Stimulated activated naive CD8-positive, alpha-beta T cell treated with anti-CD3 and anti-CD28 coated beads, Interleukin-15, Interleukin-2, amounts not matched to agents 100 U/mL and 50 U/mL, for 24 hours (primary cell): ENCODE measurements around the gene MANBA.
"Not testable (repeated sequence)": the region's sequence is repeated elsewhere in the genome, so short reads cannot be mapped to it uniquely, and the experiment has no call there.

ENCODE experiments used
- ATAC-seq: fragments of 150-1000 bp; cut with Tn5 transposase; one replicate; pipeline ENCODE4 v1.10.0; 2021
- DNase-seq: peaks from one replicate; pipeline ENCODE4 v3.0.0; 2021

Gene MANBA

GRCh38 chr4:102761906-102762305 lies 1.1 kb upstream of the MANBA start:
- DNase-seq: no peak
- no peak for ATAC-seq

DNA sequence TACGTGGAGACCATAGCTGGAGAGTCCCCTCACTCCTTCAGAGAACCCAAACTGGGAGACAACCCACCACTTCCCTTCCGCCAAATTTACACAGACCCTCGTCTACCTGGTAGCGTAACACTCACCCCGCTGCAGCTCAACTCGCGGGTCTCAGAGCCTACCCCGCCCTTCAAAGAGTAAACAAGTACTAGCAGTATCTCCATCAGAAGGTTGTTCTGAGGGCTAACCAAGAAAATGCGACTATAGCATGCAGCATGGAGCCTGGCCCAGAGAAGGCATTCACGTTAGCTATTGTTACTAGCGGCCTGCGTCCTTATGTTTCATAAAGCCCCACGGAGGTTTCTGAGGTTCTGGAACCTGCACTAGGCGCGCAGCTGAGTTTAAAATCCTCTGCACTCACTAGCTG lies 531 bp upstream of the MANBA start:
- DNase-seq (no peak), ATAC-seq (no peak)

DNA sequence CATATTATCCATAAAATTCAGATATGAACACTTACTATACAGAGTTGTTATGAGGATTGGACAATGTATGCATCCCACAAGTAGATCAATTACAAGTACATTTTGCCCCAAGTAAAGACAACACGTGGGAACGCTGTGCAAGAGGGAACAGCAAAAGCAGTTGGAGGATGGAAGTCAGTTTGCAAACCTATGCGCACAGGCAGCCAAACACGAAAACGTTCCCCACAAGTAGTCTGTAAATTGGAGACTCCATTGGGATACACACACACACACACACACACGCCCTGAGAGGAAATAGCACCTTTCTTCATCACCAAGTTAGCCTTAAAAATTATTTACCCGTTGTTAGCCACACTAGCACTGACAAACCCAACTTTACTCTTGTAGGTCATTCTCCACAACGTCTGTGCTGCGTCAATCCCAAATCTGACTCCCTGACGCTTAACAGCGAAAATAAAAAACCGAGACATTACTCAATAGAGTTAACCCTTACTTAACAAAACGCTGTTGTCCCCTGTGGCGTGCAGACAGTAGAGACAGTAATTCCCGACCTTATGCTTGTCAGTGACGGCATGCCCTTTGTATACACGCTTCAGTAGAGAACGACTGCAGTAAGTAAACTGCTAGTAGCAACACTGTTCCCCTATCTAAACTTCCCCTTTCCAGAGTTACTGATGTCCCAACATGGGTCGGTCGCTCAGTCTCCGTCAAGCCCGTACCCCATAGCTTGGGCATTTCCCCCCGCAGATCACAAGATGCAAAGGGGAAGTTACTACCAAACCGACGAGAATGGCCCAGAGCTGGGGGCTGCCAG lies 730 bp downstream of the MANBA start:
- DNase-seq (peak; percentile 12), ATAC-seq (peak; percentile 59)

- DNase-seq (no peak), ATAC-seq (no peak)
Measured at GRCh38 chr4:102758241-102759160, 2.3 kb downstream of the MANBA start.

DNA sequence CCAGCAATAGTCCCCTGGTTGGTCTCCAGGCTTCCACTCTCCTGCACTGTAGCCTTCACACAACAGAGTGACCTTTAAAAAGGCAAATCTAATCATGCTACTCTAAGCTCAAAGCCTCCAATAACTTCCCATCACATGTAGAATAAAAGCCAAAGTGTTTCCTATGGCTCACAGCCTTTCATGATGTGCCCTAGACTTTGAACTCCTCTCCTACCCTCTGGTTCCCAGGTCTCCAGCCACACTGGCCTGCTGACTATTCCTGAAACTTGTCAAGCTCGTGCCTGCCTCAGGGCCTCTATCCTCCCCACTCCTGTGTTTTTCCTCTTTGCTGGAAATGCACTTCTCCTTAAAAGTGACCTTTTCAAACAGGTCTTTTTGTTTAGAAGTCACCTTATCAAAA lies 3.1 kb downstream of the MANBA start:
- ATAC-seq (no peak), DNase-seq (no peak)

GRCh38 chr4:102754044-102754443 lies 6.7 kb downstream of the MANBA start:
- DNase-seq (no peak), ATAC-seq (no peak)

- ATAC-seq (no peak), DNase-seq (no peak)
Measured at GRCh38 chr4:102751941-102752340, 8.8 kb downstream of the MANBA start.

- not testable (repeated sequence) for DNase-seq
- peak; percentile 40 for ATAC-seq
Measured at GRCh38 chr4:102743352-102743751, 17.4 kb downstream of the MANBA start.

GRCh38 chr4:102738802-102739201 lies 22.0 kb downstream of the MANBA start:
- not testable (repeated sequence) for ATAC-seq, DNase-seq

DNA sequence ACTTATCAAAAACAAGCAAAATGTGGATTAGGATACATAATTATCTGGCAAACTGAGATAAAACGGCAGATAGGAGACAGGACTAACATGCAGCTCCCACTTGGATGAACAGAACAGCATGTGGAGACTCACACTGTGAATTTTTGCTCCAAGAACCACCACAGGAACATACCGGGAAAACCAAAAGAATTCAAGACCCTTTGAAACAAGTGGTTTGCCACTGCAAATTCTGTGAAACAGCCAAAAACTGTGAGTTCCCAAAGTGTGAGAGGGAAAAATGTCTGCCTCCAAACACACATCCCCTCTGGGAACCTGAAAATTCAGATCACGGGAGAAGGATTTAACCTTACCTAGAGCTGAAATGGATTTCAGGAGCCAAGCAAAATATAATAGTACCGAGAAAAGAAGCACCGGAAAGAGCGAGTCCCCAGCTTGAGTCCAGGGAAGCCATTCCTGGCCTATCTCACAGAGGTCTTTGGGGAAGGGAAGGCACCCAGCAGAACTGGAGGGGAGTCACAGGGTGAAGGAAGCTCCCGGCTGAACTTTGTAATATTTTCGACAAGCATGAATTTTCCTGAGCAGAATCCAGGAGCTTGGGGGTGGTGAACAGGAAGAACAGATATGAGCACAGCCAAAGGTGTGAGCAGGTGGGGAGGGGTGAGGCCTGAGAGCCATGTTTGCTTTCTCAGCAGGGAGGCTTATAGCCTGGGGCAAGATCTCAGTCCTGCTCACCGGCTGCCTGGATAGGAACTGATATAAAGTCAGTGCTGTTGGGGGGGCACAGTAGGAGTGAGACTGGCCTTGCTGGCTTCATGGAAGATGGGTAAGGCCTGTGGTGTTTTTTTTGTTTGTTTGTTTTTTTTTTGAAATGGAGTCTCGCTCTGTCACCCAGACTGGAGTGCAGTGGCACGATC lies 23.9 kb downstream of the MANBA start:
- DNase-seq: no peak
- no peak for ATAC-seq

- no peak for ATAC-seq
- DNase-seq: no peak
Measured at GRCh38 chr4:102735582-102735981, 25.2 kb downstream of the MANBA start.

DNA sequence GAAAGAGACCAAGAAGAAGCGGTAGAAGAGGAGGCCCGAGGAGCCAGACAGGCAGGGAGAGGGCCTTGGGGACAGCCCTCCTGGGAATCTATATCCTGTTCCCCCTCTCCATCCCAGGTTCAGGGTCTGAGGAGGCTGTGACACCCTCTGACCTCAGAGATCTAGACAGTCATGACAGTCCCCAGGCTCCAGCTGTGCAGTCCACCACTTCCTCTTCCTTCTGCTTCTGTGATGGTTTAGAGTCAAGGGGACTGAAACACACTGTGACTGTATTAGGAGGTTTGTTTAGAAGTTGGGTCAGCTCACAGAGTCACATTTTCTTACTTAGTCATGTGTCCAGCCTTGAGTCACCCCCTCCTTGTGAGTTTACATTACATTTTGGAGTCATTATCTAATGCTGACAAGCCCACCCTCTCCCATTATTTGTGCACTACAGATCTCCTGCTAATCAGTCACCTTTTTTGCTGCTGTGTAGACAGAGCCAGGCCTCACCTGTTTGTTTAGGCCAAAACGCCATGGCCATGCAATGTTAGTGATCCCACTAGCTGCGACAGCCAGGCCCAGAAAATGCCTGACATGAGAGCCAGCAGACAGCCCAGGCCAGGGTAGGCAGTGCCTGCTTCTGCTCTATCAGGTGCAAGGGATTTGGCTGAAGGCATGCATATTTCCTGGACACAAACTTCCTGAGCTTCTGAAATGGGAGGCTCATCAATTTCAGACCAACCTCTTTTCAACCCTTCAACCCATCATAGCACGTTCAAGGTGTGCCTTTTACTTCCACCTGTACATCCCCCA lies 26.0 kb downstream of the MANBA start:
- ATAC-seq: peak; percentile 83
- DNase-seq: no peak

DNA sequence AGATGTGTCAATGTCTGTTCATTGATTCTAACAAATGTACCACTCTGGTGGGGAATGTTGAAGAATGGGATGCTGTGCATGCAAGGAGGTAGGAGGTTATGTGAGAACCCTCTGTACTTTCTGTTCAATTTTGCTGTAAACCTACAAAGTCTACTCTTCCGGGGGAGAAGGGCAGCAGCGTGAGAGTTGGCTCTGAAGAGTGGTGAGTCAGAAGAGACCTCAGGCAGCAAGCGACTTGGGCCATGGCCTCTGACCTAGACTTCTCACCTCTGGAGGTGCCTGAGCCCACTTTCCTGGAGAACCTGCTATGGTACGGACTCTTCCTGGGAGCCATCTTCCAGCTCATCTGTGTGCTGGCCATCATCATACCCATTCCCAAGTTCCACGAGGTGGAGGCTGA lies 26.7 kb downstream of the MANBA start:
- no peak for DNase-seq
- ATAC-seq: no peak

GRCh38 chr4:102733084-102733483 lies 27.7 kb downstream of the MANBA start:
- ATAC-seq (no peak), DNase-seq (no peak)

GRCh38 chr4:102732678-102733077 lies 28.1 kb downstream of the MANBA start:
- ATAC-seq: no peak
- no peak for DNase-seq

GRCh38 chr4:102730968-102731533 lies 29.7 kb downstream of the MANBA start:
- no peak for ATAC-seq
- no peak for DNase-seq

DNA sequence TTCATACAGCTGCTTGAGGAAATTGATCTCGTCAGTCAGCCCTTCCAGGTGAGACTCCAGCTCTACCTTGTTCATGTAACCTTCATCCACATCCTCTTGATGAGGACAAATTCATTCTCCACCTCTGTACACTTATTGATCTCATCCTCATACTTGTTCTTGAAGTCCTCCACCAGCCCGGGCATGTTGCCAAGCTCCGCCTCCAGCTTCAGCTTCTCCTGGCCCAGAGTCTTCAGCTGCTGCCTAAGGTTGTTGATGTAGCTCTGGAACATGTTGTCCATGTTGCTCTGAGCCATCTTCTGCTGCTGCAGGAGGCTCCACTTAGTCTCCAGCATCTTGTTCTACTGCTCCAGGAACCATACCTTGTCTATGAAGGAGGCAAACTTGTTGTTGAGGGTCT lies 31.3 kb downstream of the MANBA start:
- ATAC-seq, DNase-seq: not testable (repeated sequence)

DNA sequence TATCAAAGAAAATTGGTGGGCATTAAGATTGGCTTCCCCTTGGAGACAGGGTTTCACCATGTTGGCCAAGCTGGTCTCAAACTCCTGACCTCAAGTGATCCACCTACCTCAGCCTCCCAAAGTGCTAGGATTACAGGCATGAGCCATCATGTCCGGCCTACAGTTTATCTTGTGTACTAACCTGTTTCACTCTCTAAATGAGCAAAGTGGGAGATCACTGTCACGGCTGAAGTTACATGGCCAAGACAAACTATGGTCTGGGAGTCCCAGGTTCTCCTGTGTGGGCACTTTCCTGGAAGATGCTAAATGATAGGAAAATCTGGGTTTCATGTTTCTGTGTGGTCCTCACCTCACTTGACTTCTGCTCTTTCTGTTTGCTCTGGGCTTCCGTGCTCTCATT lies 33.8 kb downstream of the MANBA start:
- not testable (repeated sequence) for DNase-seq
- ATAC-seq: peak; percentile 28

DNA sequence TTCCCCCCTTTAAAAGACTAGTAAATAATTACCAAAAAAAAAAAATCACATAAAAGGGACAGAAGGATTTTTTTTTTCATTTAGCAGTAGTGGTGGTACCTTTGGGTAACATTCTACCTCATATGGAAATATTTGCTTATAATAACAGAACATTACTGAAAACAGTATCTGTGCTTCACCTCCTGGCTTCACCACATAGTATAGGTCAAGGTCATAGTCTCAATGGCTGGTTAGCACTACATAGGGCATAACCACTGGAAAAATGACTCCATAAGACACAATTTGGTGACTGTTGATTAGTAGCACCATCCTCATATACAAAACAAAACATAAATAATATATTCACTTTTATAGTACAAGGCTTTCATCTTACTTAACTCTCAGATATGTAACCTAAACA lies 34.7 kb downstream of the MANBA start:
- no peak for DNase-seq
- ATAC-seq: peak; percentile 40

DNA sequence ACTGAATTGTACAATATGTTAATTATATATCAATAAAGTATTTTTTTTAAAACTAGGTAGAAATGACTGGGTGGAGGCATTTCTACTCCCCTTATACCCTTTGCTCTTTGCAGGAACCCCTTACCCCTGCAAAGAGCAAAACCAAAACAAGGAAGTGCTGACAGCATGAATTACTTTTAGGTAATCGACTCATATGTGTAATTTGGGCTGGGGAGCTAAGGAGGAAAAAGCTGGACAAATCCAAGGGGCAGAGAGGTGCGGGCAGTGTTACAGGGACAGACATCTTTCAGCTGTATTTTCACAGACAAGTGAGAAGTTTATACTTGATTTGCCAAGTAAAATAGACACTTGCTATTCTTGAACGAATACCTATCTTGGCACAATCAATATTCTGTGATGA lies 35.5 kb downstream of the MANBA start:
- no peak for DNase-seq

DNA sequence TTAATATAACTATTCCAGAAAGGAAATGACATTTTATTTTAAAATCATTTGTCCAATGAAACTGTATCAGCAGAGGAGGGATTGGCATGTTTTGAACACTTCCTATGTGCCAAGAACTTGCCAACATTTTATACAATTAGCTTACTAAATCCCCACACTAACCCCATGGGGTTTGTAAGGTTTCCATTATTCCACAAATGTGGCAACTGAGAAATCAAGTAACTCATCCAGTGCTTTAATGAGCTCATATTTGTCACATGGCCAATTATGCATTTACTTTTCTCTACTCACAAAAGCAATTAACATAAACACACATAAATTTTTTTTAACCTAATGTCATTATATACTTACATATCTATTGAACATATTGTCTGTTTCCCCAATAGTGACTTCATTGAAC lies 37.3 kb downstream of the MANBA start:
- ATAC-seq (no peak), DNase-seq (no peak)

More for the DNA sequence above, 35.5 kb downstream of the MANBA start:
- ATAC-seq: no peak
